GM12892 (cell line): Measurements from ENCODE around the gene MAGI2.

Source experiments
- POLR2A ChIP-seq: IDR thresholded peaks from 2 replicates; pipeline ENCODE4 v1.6.1; 2011; ENCODE audit warnings: low read depth, low read length, control low read depth
- POLR2AphosphoS5 ChIP-seq: IDR thresholded peaks from 2 replicates; pipeline ENCODE4 v1.6.1; 2011; ENCODE audit warnings: low read depth, low read length, control low read depth

DNA sequence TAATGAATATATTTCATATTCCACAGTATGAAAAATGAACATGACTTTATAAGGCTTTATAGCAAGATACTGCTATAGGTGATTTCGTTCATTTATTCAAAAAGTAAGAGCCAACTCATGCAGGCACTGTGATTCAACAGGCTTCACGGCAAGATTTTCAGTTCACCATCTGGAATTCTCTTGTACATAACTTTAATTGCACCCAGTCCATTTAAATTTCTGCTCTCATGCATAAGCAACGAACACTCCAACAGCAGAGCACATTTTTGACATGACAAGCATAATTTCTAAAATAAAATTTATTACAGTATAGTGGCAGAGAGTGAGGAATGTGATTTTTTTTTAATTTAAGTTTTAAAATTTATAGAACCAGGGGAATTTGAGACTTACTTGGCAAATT, 1218.8 kb downstream of the MAGI2 start:
- TF ChIP-seq POLR2A (no peak), POLR2AphosphoS5 (no peak)
